ENCODE data around the gene CTSV. TPM values are rescaled to one million over a fixed set of nuclear protein-coding genes. Genes with fewer than 3 reads are reported as not detected.
"Not testable (repeated sequence)": the region's sequence is repeated elsewhere in the genome, so short reads cannot be mapped to it uniquely, and the experiment has no call there.

CTSV gene
- total RNA-seq, 5 donors from 2014 or later (not counting 1 experiment from before 2014, with no cell fraction given): 0.08 to 0.23 TPM; not detected in 3

GRCh38 chr9:96983496-96984122 lies 55.3 kb downstream of the CTSV start:
- peaks cover 10 to 25% (median 23%) of the 10 kb centered on the region in 3 donors for H3K4me1 Mint-ChIP-seq
- ATAC-seq (replicated peaks in 1 of 4); H3K36me3 Mint-ChIP-seq; CTCF ChIA-PET; H3K27me3 Mint-ChIP-seq; H3K27ac Mint-ChIP-seq; H3K27ac ChIP-seq (ENCODE audit: low read length); DNase-seq; H3K36me3 ChIP-seq (ENCODE audit: control insufficient read depth in 2 of 2, extremely low read depth in 1 of 2, insufficient read depth in 1 of 2, low read length in 1 of 2); H3K9me3 ChIP-seq; H3K4me3 ChIP-seq (ENCODE audit: control insufficient read depth in 1 of 2, extremely low read depth in 1 of 2, low read length in 1 of 2); H3K27me3 ChIP-seq (replicated peaks in 1 of 2; ENCODE audit: control insufficient read depth in 2 of 2, extremely low read depth in 1 of 2, insufficient read depth in 2 of 2, low read length in 1 of 2); POLR2A ChIA-PET; H3K4me1 ChIP-seq (ENCODE audit: control insufficient read depth in 1 of 2, extremely low read depth in 1 of 2, insufficient read depth in 2 of 2, low read length in 2 of 2); H3K4me3 Mint-ChIP-seq; H3K9me3 Mint-ChIP-seq: not testable (repeated sequence)
- WGBS (ENCODE audit: insufficient coverage): 100% methylated on average over 2 of the region's 7 CpGs

Other genes starting within 250 kb of the CTSV start
- 10 to 100 TPM in 2 of 5 donors, 1 to 10 TPM in 3; 8.8 to 16.2 (median 9.5) TPM for gene ZNF782, start 184.6 kb downstream of the CTSV start, total RNA-seq
- not detected for gene NUTM2G, start 110.3 kb downstream of the CTSV start, total RNA-seq

Measured in T-cell (primary cell).